ENCODE measurements around the gene WWOX. TPM values are rescaled to one million over a fixed set of nuclear protein-coding genes. Genes with fewer than 3 reads are reported as not detected.

The WWOX gene
- total RNA-seq, 1 donor from 2014 or later: 34.9 TPM

DNA sequence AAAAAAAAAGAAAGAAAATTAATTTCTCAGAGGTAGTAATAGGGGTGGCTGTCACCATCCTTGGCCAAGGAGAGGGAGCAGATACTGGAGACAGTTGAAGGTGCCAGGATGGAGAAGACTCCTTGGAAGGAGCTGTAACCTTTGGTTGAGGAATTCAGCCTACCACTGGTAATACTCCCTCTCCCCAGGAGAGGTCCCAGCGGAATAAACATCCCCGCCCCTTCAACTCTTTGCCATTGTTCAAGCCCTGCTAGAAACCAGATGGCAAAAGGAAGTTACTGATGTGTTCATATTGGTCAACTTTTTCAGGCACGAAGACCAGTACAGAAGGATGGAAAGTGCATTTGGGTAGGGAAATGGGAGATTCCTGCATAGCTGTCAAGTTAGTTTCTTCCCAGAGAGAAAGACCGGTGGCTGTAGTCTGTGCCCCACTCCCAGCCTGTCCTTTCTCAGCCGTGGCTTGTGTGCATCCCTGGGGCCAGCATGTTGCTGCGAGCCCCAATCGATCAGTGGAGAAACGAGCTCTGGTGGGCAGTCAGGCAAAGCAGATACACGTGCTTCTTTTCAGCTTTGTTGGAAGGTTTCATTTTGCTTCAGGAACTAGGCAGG is 889.0 kb downstream of the WWOX start:
- Histone ChIP-seq H3K27me3 (ENCODE audit: control insufficient read depth, insufficient read depth, low read length) (no peaks in the 10 kb centered on the region), H3K4me3 (ENCODE audit: low read depth, low read length) (no peak overlapping the region)
- no peak for DNase-seq (ENCODE audit: low read depth)

DNA sequence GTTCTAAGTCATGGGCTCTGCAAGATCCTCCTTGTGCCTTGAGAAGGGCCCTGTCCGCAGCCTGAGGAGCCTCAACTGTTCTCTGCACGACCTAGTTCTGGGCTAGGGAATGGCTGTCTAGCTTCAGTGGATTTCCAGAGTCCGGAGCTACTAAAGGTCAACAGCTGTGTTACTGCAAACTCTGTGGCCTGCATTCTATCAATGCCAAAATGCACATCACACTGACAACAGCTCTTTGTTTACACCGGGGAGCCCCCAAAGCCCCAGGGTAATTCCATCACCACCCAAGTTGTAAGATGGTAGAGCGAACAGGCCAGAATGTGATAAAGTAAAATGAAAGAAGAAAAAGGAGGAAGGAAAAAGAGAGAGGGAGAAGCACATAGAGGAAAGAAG is 890.9 kb downstream of the WWOX start:
- DNase-seq (ENCODE audit: low read depth): no peak
- TF ChIP-seq, protein P1, sequence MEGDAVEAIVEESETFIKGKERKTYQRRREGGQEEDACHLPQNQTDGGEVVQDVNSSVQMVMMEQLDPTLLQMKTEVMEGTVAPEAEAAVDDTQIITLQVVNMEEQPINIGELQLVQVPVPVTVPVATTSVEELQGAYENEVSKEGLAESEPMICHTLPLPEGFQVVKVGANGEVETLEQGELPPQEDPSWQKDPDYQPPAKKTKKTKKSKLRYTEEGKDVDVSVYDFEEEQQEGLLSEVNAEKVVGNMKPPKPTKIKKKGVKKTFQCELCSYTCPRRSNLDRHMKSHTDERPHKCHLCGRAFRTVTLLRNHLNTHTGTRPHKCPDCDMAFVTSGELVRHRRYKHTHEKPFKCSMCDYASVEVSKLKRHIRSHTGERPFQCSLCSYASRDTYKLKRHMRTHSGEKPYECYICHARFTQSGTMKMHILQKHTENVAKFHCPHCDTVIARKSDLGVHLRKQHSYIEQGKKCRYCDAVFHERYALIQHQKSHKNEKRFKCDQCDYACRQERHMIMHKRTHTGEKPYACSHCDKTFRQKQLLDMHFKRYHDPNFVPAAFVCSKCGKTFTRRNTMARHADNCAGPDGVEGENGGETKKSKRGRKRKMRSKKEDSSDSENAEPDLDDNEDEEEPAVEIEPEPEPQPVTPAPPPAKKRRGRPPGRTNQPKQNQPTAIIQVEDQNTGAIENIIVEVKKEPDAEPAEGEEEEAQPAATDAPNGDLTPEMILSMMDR (IDR thresholded peaks at IDR 0.05; ENCODE audit: insufficient read depth, low read length, poor library complexity, severe bottlenecking): no peak
- no peaks in the 10 kb centered on the region for H3K36me3 ChIP-seq (ENCODE audit: control insufficient read depth, insufficient read depth, low read length)
- no peak overlapping the region for H3K4me3 ChIP-seq (ENCODE audit: low read depth, low read length)
- no peaks in the 10 kb centered on the region for H3K27me3 ChIP-seq (ENCODE audit: control insufficient read depth, insufficient read depth, low read length)

More for the DNA sequence above, 889.0 kb downstream of the WWOX start:
- H3K36me3 ChIP-seq (ENCODE audit: control insufficient read depth, insufficient read depth, low read length): no peaks in the 10 kb centered on the region
- TF ChIP-seq, protein P1 (IDR thresholded peaks at IDR 0.05; ENCODE audit: insufficient read depth, low read length, poor library complexity, severe bottlenecking): no peak

DNA sequence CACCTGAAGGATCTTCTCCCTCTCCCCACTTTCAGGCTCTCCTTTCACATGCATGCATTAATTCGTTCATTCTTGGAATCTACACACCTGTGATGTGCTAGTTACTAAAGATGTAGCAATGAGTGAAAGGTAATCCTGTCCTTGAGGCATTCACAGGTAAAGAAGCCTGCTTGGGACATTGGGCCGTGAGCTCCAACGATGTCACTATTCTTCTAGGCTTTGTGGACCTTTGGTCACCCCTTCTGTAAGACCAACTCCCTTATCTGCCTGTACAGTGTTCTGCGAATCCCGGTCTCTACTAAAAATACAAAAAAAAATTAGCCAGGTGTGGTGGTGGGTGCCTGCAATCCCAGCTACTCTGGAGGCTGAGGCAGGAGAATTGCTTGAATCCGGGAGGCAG is 892.5 kb downstream of the WWOX start:
- Histone ChIP-seq H3K4me3 (ENCODE audit: low read depth, low read length) (no peak overlapping the region), H3K27me3 (ENCODE audit: control insufficient read depth, insufficient read depth, low read length) (no peaks in the 10 kb centered on the region), H3K36me3 (ENCODE audit: control insufficient read depth, insufficient read depth, low read length) (no peaks in the 10 kb centered on the region)
- TF ChIP-seq, protein P1 (IDR thresholded peaks at IDR 0.05; ENCODE audit: insufficient read depth, low read length, poor library complexity, severe bottlenecking): no peak
- no peak for DNase-seq (ENCODE audit: low read depth)

DNA sequence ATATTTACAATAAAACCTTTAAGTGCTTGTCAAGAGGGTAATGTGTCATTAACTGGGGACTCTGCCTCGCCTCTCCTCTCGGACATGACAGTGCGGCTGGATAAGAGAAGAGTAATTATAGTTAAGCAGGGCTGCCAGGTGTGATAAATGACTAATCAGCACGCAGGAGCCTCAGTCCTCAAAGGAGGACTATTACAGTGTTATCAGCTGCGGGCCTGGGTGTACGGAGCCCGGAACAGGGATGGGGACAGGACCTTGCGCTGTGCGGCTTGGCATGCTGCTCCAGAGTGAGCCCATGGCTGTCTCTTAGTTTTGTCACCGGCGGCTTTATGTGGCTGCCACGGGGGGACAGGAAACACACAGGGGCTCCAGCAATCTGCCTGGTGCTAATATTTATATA is 893.9 kb downstream of the WWOX start:
- Histone ChIP-seq H3K36me3 (ENCODE audit: control insufficient read depth, insufficient read depth, low read length) (no peaks in the 10 kb centered on the region), H3K4me3 (ENCODE audit: low read depth, low read length) (no peak overlapping the region), H3K27me3 (ENCODE audit: control insufficient read depth, insufficient read depth, low read length) (no peaks in the 10 kb centered on the region)
- TF ChIP-seq, protein P1 (IDR thresholded peaks at IDR 0.05; ENCODE audit: insufficient read depth, low read length, poor library complexity, severe bottlenecking): no peak
- DNase-seq (ENCODE audit: low read depth): no peak

DNA sequence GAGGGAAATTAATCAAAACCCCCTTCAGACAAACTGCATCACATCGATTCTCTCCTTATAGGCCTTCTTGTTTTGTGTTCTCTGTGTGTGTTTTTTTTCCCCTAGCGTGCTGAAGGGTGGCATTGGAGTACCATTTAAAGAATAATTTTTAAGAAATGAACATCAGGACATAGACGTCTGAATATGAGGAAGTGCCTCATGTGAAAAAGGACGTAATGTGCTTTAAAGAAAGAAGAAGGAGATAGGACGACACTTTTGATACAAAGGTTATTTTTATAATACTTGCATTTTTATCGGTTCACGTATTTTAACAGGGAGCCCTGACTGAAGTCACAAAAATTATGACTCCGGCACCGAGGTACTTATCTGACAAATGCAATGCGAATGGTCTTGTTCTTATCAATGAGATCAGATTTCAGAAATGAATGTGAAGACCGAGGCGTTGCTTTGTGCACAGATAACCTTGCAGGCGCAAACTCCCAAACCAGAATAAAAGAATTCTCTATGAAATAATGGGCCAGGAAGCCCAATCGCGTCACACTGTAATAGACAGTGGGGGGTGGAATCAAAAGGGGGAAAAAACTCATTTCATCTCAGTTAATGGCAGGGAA is 894.8 kb downstream of the WWOX start:
- H3K27me3 ChIP-seq (ENCODE audit: control insufficient read depth, insufficient read depth, low read length): no peaks in the 10 kb centered on the region
- no peak overlapping the region for H3K4me3 ChIP-seq (ENCODE audit: low read depth, low read length)
- DNase-seq (ENCODE audit: low read depth): no peak
- no peaks in the 10 kb centered on the region for H3K36me3 ChIP-seq (ENCODE audit: control insufficient read depth, insufficient read depth, low read length)
- TF ChIP-seq, protein P1 (IDR thresholded peaks at IDR 0.05; ENCODE audit: insufficient read depth, low read length, poor library complexity, severe bottlenecking): no peak

DNA sequence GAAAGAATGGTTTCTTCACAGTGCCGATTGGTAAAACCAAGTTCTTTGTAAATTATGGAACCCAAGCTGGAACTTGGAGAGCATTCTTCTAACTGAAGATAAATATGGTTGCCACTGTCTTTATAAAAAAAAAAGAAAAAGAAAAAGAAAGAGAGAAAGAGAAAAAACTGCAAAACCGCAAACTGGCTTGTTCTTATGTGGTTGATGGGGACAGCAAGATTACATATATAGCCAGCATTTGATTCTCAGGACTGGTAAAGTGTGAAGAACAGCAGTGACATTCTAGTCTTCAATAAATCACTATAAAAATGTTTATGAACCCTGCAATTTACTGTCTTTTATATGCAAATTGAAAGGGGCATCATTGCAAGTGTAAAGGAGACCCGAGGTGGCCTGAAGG is 896.0 kb downstream of the WWOX start:
- H3K4me3 ChIP-seq (ENCODE audit: low read depth, low read length): no peak overlapping the region
- TF ChIP-seq, protein P1 (IDR thresholded peaks at IDR 0.05; ENCODE audit: insufficient read depth, low read length, poor library complexity, severe bottlenecking): no peak
- no peaks in the 10 kb centered on the region for H3K36me3 ChIP-seq (ENCODE audit: control insufficient read depth, insufficient read depth, low read length)
- no peak for DNase-seq (ENCODE audit: low read depth)
- no peaks in the 10 kb centered on the region for H3K27me3 ChIP-seq (ENCODE audit: control insufficient read depth, insufficient read depth, low read length)

All from kidney epithelial cell (primary cell).